ENCODE measurements around the gene CATSPER3.

GRCh38 chr5:135032695-135032998, 64.9 kb downstream of the CATSPER3 start:
- TF ChIP-seq, protein P1, sequence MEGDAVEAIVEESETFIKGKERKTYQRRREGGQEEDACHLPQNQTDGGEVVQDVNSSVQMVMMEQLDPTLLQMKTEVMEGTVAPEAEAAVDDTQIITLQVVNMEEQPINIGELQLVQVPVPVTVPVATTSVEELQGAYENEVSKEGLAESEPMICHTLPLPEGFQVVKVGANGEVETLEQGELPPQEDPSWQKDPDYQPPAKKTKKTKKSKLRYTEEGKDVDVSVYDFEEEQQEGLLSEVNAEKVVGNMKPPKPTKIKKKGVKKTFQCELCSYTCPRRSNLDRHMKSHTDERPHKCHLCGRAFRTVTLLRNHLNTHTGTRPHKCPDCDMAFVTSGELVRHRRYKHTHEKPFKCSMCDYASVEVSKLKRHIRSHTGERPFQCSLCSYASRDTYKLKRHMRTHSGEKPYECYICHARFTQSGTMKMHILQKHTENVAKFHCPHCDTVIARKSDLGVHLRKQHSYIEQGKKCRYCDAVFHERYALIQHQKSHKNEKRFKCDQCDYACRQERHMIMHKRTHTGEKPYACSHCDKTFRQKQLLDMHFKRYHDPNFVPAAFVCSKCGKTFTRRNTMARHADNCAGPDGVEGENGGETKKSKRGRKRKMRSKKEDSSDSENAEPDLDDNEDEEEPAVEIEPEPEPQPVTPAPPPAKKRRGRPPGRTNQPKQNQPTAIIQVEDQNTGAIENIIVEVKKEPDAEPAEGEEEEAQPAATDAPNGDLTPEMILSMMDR (conservative IDR thresholded peaks at IDR 0.05; ENCODE audit: low read length), result no peak
- TF ChIP-seq EZH2phosphoT487 (IDR thresholded peaks at IDR 0.05; ENCODE audit: borderline replicate concordance), result no peak

All from Loucy (cell line).